Neural cell (in vitro differentiated cells): ENCODE data around the gene AHI1. TPM values are rescaled to one million over a fixed set of nuclear protein-coding genes. Genes with fewer than 3 reads are reported as not detected.

Experiments used
- H2AFZ ChIP-seq: fragments of 200-600, 300-800 bp; sonication (generic), shearing (Covaris generic); 2 replicates; pipeline ENCODE4 v1.6.0; 2014; ENCODE audit warnings: low read depth, mild to moderate bottlenecking, antibody characterized with exemption, low read length, moderate library complexity
- H3F3A ChIP-seq: fragments of 200-600 bp; shearing (Covaris generic); 2 replicates; pipeline ENCODE4 v1.6.1; 2016; ENCODE audit warnings: mild to moderate bottlenecking, moderate library complexity, mixed read lengths, antibody characterized with exemption, low read length; ENCODE audit not compliant: insufficient read depth, poor library complexity, severe bottlenecking
- H3K27ac ChIP-seq: fragments of 200-600, 300-800 bp; sonication (generic), shearing (Covaris generic); 2 replicates; pipeline ENCODE4 v1.5.1; 2014; ENCODE audit warnings: mild to moderate bottlenecking, low read length, moderate library complexity
- H3K27me3 ChIP-seq: fragments of 300-800, 200-600 bp; sonication (generic), shearing (Covaris generic); 2 replicates; pipeline ENCODE4 v1.6.0; 2014; ENCODE audit warnings: mild to moderate bottlenecking, low read depth, low read length, moderate library complexity; ENCODE audit not compliant: insufficient read depth
- H3K36me3 ChIP-seq: fragments of 300-800, 200-600 bp; sonication (generic), shearing (Covaris generic); 2 replicates; pipeline ENCODE4 v1.5.1; 2014; ENCODE audit warnings: mild to moderate bottlenecking, antibody characterized with exemption, low read length, moderate library complexity; ENCODE audit not compliant: insufficient read depth
- H3K4me2 ChIP-seq: fragments of 300-800, 200-600 bp; sonication (generic), shearing (Covaris generic); 2 replicates; pipeline ENCODE4 v1.6.0; 2014; ENCODE audit warnings: mild to moderate bottlenecking, low read length
- H3K4me3 ChIP-seq: fragments of 300-800, 200-600 bp; sonication (generic), shearing (Covaris generic); 2 replicates; pipeline ENCODE4 v1.5.1; 2014; ENCODE audit warnings: mild to moderate bottlenecking, low read length, moderate library complexity
- H3K79me2 ChIP-seq: fragments of 200-600 bp; shearing (Covaris generic); replicated peaks from 2 replicates; pipeline ENCODE4 v1.6.0; 2014; ENCODE audit warnings: mild to moderate bottlenecking, low read length, moderate library complexity; ENCODE audit not compliant: insufficient read depth
- H3K9ac ChIP-seq: fragments of 300-800, 200-600 bp; sonication (generic), shearing (Covaris generic); 2 replicates; pipeline ENCODE4 v1.6.1; 2016; ENCODE audit warnings: mild to moderate bottlenecking, low read length, mixed read lengths
- H3K9me2 ChIP-seq: fragments of 200-600 bp; shearing (Covaris generic); 2 replicates; pipeline ENCODE4 v1.6.1; 2016; ENCODE audit warnings: mild to moderate bottlenecking, low read length, mixed read lengths; ENCODE audit not compliant: insufficient read depth
- H3K9me3 ChIP-seq: fragments of 200-600, 300-800 bp; sonication (generic), shearing (Covaris generic); 2 replicates; pipeline ENCODE4 v1.6.1; 2016; ENCODE audit warnings: mild to moderate bottlenecking, mixed run types, low read length, moderate library complexity, mixed read lengths
- H4K20me1 ChIP-seq: fragments of 200-600 bp; shearing (Covaris generic); 2 replicates; pipeline ENCODE4 v1.6.1; 2016; ENCODE audit warnings: mild to moderate bottlenecking, mixed run types; ENCODE audit not compliant: insufficient read depth
- CTCF ChIP-seq: fragments of 450-650 bp; IDR thresholded peaks from 2 replicates; pipeline ENCODE4 v1.5.1; 2014; ENCODE audit warnings: antibody characterized with exemption, mild to moderate bottlenecking, moderate library complexity; ENCODE audit not compliant: poor library complexity, severe bottlenecking
- EP300 ChIP-seq: fragments of 450-650 bp; conservative IDR thresholded peaks from 2 replicates; pipeline ENCODE4 v1.6.1; 2014; ENCODE audit warnings: antibody characterized with exemption, mild to moderate bottlenecking, moderate library complexity; ENCODE audit not compliant: poor library complexity, severe bottlenecking
- EZH2 ChIP-seq: fragments of 200-600, 300-800 bp; shearing (Covaris generic), sonication (generic); IDR thresholded peaks from 2 replicates; pipeline ENCODE4 v1.6.1; 2014; ENCODE audit warnings: antibody characterized with exemption, low read length, borderline replicate concordance, mild to moderate bottlenecking; ENCODE audit not compliant: insufficient read depth, poor library complexity, severe bottlenecking
- MXI1 ChIP-seq: fragments of 450-650 bp; conservative IDR thresholded peaks from 2 replicates; pipeline ENCODE4 v1.6.1; 2014; ENCODE audit warnings: antibody characterized with exemption, mild to moderate bottlenecking; ENCODE audit not compliant: poor library complexity, severe bottlenecking
- POLR2AphosphoS5 ChIP-seq: IDR thresholded peaks from 2 replicates; pipeline ENCODE4 v1.6.1; 2012
- RAD21 ChIP-seq: fragments of 450-650 bp; conservative IDR thresholded peaks from 2 replicates; pipeline ENCODE4 v1.6.1; 2014; ENCODE audit warnings: antibody characterized with exemption, mild to moderate bottlenecking, moderate library complexity
- REST ChIP-seq: IDR thresholded peaks from 2 replicates; pipeline ENCODE4 v1.6.1; 2012; ENCODE audit warnings: borderline replicate concordance
- SMC3 ChIP-seq: fragments of 450-650 bp; conservative IDR thresholded peaks from 2 replicates; pipeline ENCODE4 v1.6.1; 2014; ENCODE audit warnings: antibody characterized with exemption, mild to moderate bottlenecking, moderate library complexity; ENCODE audit not compliant: poor library complexity
- TAF1 ChIP-seq: IDR thresholded peaks from 2 replicates; pipeline ENCODE4 v1.6.1; 2012; ENCODE audit warnings: low read depth
- polyA plus RNA-seq: library from polyadenylated mRNA; depleted of rRNA; stranded (reverse); fragments of >200 nt; gene quantifications from 2 replicates; pipeline ENCODE4 v1.2.3, GENCODE V29; 2014

Gene AHI1
- polyA plus RNA-seq, 1 donor from 2014 or later, result 58.2 TPM

- Histone ChIP-seq H3K4me3 (no peak overlapping the region), H4K20me1 (no peaks in the 10 kb centered on the region), H3K4me2 (no peak overlapping the region), H3K27me3 (no peaks in the 10 kb centered on the region), H3K9me2 (no peaks in the 10 kb centered on the region), H3K9ac (no peak overlapping the region), H3K9me3 (no peaks in the 10 kb centered on the region), H2AFZ (no peak overlapping the region), H3K36me3 (no peaks in the 10 kb centered on the region), H3K79me2 (no peaks in the 10 kb centered on the region), H3K27ac (no peak overlapping the region), H3F3A (no peaks in the 10 kb centered on the region)
- no peak for TF ChIP-seq EZH2
- TF ChIP-seq TAF1, result no peak
- no peak for TF ChIP-seq REST
- no peak for TF ChIP-seq POLR2AphosphoS5
- TF ChIP-seq MXI1, result no peak
- no peak for TF ChIP-seq SMC3
- no peak for TF ChIP-seq EP300
- TF ChIP-seq CTCF, result no peak
- TF ChIP-seq RAD21, result no peak
These were observed 207.7 kb downstream of the AHI1 start for GRCh38 chr6:135289816-135290215.

GRCh38 chr6:135286962-135287538 is 210.5 kb downstream of the AHI1 start:
- TF ChIP-seq CTCF, result no peak
- no peak for TF ChIP-seq MXI1
- no peak for TF ChIP-seq EP300
- no peak for TF ChIP-seq TAF1
- TF ChIP-seq EZH2, result no peak
- no peak for TF ChIP-seq POLR2AphosphoS5
- no peak for TF ChIP-seq REST
- TF ChIP-seq SMC3, result no peak
- no peak for TF ChIP-seq RAD21
- no peak overlapping the region for H3K4me3 ChIP-seq
- no peaks in the 10 kb centered on the region for H3K36me3 ChIP-seq
- H2AFZ ChIP-seq, result no peak overlapping the region
- H3K9me2 ChIP-seq, result no peaks in the 10 kb centered on the region
- no peaks in the 10 kb centered on the region for H3K79me2 ChIP-seq
- H3K9me3 ChIP-seq, result no peaks in the 10 kb centered on the region
- no peak overlapping the region for H3K4me2 ChIP-seq
- no peak overlapping the region for H3K9ac ChIP-seq
- no peaks in the 10 kb centered on the region for H3F3A ChIP-seq
- no peak overlapping the region for H3K27ac ChIP-seq
- no peaks in the 10 kb centered on the region for H3K27me3 ChIP-seq
- no peaks in the 10 kb centered on the region for H4K20me1 ChIP-seq
